GM12878 (cell line): ENCODE results near the gene CDC6. TPM values are rescaled to one million over a fixed set of nuclear protein-coding genes. Genes with fewer than 3 reads are reported as not detected.

Experiments
- CREM ChIP-seq: IDR thresholded peaks from 2 replicates; pipeline ENCODE4 v1.6.1; 2014; ENCODE audit warnings: antibody characterized with exemption, low read depth
- EGR1 ChIP-seq, 2 experiments: IDR thresholded peaks; 1 replicate in 1 of 2; 2 replicates in 1 of 2; pipeline ENCODE4 v1.6.1; 2011 to 2012; ENCODE audit warnings: low read depth in 2 of 2, low read length in 2 of 2, borderline replicate concordance in 1 of 2, mild to moderate bottlenecking in 1 of 2, moderate library complexity in 1 of 2
- IKZF1 ChIP-seq: fragments of 450-650 bp; conservative IDR thresholded peaks from 2 replicates; pipeline ENCODE4 v1.6.1; 2017; ENCODE audit warnings: antibody characterized with exemption, mild to moderate bottlenecking
- JUNB ChIP-seq: IDR thresholded peaks from 2 replicates; pipeline ENCODE4 v1.6.1; 2016; ENCODE audit warnings: antibody characterized with exemption, mild to moderate bottlenecking
- NBN ChIP-seq: fragments of 450-650 bp; IDR thresholded peaks from 2 replicates; pipeline ENCODE4 v1.6.1; 2016
- NFXL1 ChIP-seq: fragments of 450-650 bp; IDR thresholded peaks from 2 replicates; pipeline ENCODE4 v1.6.1; 2017; ENCODE audit warnings: antibody characterized with exemption, mild to moderate bottlenecking, borderline replicate concordance
- STAT1 ChIP-seq: fragments of 450-650 bp; conservative IDR thresholded peaks from 2 replicates; pipeline ENCODE4 v1.6.1; 2014; ENCODE audit warnings: antibody characterized with exemption, mild to moderate bottlenecking
- polyA plus RNA-seq, 11 experiments: library from polyadenylated mRNA; depleted of rRNA in 4 of 11; unstranded in 6 of 11; stranded (reverse) in 5 of 11; fragments of >200 nt; fragmentation: Nextera tagmentation in 4 of 11; fragmentation: Illumina TruSeq in 1 of 11; extraction: Ambion mirVana in 4 of 11; extraction: Trizol in 1 of 11; gene quantifications; 1 replicate in 1 of 11; 2 replicates in 10 of 11; pipeline versions ENCODE4 v1.2.1 to v1.2.3, GENCODE V29; 2011 to 2016; ENCODE audit warnings: inconsistent platforms in 2 of 11, missing spikeins in 2 of 11, low read depth in 1 of 11
- total RNA-seq, 4 experiments: library from RNA; depleted of rRNA in 3 of 4; stranded (reverse); fragments of >200 nt in 3 of 4; fragmentation: Illumina TruSeq in 1 of 4; extraction: Trizol in 1 of 4; gene quantifications; 2 replicates each; pipeline versions ENCODE4 v1.2.1 to v1.2.3, GENCODE V29; 2013 to 2021
- TF ChIP-seq, protein P1 (sequence below): fragments of 450-650 bp; IDR thresholded peaks from 2 replicates; pipeline ENCODE4 v1.6.1; 2018; ENCODE audit warnings: borderline replicate concordance, mild to moderate bottlenecking; ENCODE audit not compliant: partially characterized antibody
- TF ChIP-seq, protein P2 (sequence below): IDR thresholded peaks from 2 replicates; pipeline ENCODE4 v1.6.1; 2012; ENCODE audit warnings: low read length, inconsistent platforms
- TF ChIP-seq, protein P3 (sequence below): IDR thresholded peaks from 2 replicates; pipeline ENCODE4 v1.6.1; 2012; ENCODE audit warnings: low read depth, low read length, improper control_type of control experiment

Gene CDC6
- total and polyA plus RNA-seq, 10 of the 15 experiments (the other 5 are each of a cell fraction or from before 2014, with no cell fraction given): 13.3 to 60.9 (median 47.6) TPM

DNA sequence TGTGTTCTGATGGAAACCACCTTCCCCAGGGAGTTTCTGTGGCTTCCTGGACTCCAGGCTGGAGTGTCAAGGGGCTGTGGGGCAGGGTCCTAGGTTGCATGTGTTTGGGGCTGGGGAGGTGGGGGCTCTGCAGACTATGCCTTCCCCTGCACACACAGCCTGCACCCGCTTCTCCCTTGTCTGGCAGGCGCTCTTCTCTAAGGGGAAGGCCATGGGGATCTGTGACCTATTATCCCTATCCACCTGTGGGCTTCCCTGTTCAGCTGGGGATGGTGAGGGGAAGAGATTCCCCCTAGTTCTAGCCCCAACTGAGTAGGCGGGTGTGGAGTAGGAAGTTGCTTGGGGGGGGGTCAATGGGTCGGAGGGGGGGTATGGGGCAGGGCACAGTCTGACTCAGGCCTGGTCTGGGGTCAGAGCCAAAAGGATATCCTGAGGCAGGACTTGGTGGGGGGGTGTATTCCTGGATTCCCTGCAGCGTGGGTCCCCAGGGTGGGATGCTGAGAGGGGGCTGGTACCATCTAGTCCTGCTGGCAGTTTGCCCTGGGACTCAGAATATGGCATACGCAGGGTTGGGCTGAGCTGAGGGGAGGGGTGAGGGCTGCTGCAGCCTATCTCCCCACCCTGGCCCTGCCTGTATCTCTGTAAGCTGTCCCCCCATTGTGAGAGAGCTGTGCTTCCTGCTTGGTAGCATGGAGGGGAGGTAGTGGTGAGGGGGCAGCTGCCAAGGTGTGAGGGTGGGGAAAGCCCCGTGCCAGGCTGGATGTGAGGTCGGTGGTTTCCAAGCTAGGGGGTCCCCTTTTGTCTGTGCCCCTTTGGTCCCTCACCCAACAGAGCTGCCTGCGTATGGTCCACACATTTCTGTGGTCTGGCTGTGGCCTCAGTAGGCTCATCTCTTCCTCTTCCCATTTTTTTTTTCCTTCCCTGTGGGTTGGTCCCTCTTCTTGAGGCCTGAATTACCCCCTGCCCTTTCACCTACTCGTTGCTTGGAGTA lies 36.0 kb downstream of the CDC6 start (continued):
- TF ChIP-seq, protein P1, sequence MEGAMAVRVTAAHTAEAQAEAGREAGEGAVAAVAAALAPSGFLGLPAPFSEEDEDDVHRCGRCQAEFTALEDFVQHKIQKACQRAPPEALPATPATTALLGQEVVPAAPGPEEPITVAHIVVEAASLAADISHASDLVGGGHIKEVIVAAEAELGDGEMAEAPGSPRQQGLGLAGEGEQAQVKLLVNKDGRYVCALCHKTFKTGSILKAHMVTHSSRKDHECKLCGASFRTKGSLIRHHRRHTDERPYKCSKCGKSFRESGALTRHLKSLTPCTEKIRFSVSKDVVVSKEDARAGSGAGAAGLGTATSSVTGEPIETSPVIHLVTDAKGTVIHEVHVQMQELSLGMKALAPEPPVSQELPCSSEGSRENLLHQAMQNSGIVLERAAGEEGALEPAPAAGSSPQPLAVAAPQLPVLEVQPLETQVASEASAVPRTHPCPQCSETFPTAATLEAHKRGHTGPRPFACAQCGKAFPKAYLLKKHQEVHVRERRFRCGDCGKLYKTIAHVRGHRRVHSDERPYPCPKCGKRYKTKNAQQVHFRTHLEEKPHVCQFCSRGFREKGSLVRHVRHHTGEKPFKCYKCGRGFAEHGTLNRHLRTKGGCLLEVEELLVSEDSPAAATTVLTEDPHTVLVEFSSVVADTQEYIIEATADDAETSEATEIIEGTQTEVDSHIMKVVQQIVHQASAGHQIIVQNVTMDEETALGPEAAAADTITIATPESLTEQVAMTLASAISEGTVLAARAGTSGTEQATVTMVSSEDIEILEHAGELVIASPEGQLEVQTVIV: no peak
- TF ChIP-seq, protein P2, sequence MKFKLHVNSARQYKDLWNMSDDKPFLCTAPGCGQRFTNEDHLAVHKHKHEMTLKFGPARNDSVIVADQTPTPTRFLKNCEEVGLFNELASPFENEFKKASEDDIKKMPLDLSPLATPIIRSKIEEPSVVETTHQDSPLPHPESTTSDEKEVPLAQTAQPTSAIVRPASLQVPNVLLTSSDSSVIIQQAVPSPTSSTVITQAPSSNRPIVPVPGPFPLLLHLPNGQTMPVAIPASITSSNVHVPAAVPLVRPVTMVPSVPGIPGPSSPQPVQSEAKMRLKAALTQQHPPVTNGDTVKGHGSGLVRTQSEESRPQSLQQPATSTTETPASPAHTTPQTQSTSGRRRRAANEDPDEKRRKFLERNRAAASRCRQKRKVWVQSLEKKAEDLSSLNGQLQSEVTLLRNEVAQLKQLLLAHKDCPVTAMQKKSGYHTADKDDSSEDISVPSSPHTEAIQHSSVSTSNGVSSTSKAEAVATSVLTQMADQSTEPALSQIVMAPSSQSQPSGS: no peak
- TF ChIP-seq, protein P3, sequence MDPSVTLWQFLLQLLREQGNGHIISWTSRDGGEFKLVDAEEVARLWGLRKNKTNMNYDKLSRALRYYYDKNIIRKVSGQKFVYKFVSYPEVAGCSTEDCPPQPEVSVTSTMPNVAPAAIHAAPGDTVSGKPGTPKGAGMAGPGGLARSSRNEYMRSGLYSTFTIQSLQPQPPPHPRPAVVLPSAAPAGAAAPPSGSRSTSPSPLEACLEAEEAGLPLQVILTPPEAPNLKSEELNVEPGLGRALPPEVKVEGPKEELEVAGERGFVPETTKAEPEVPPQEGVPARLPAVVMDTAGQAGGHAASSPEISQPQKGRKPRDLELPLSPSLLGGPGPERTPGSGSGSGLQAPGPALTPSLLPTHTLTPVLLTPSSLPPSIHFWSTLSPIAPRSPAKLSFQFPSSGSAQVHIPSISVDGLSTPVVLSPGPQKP: no peak
- peak; percentile 32; the same call in 1 of the 2 replicates for TF ChIP-seq CREM
- TF ChIP-seq NFXL1: no peak
- TF ChIP-seq IKZF1: peak; percentile 83
- TF ChIP-seq EGR1 (IDR thresholded peaks at IDR 0.05; ENCODE audit: borderline replicate concordance in 1 of 2, low read depth in 2 of 2, low read length in 2 of 2): peak; percentile 21 to 78
- no peak for TF ChIP-seq STAT1
- TF ChIP-seq JUNB: no peak
- TF ChIP-seq NBN: peak; percentile 44; the same call in 1 of the 2 replicates
